Epithelial cell of esophagus (primary cell): ENCODE measurements around the gene IL37.

Experiments used
- DNase-seq: peaks from one replicate; pipeline ENCODE4 v3.0.0; 2010; ENCODE audit warnings: low read depth
- H3K4me3 ChIP-seq: 2 replicates; pipeline ENCODE4 v1.5.1; 2011; ENCODE audit warnings: mild to moderate bottlenecking, low read length, control low read depth
- CTCF ChIP-seq: IDR thresholded peaks from 2 replicates; pipeline ENCODE4 v1.5.1; 2011; ENCODE audit warnings: low read depth, mild to moderate bottlenecking, low read length, control low read depth, inconsistent platforms; ENCODE audit not compliant: insufficient read depth; ENCODE audit errors: missing control alignments

IL37 gene

GRCh38 chr2:112916145-112916571 lies 5.2 kb downstream of the IL37 start:
- H3K4me3 ChIP-seq = no peak overlapping the region
- no peak for TF ChIP-seq CTCF
- DNase-seq = no peak

GRCh38 chr2:112916625-112917247 lies 5.8 kb downstream of the IL37 start:
- TF ChIP-seq CTCF = no peak
- no peak for DNase-seq
- no peak overlapping the region for H3K4me3 ChIP-seq

- no peak for DNase-seq
- TF ChIP-seq CTCF = no peak
- no peak overlapping the region for H3K4me3 ChIP-seq
Observed at GRCh38 chr2:112917856-112918255, 6.9 kb downstream of the IL37 start.

GRCh38 chr2:112918256-112918655 lies 7.3 kb downstream of the IL37 start:
- no peak overlapping the region for H3K4me3 ChIP-seq
- no peak for TF ChIP-seq CTCF
- no peak for DNase-seq

- no peak overlapping the region for H3K4me3 ChIP-seq
- no peak for TF ChIP-seq CTCF
Observed at GRCh38 chr2:112919086-112919485, 8.1 kb downstream of the IL37 start.

GRCh38 chr2:112920923-112921532 lies 10.1 kb downstream of the IL37 start:
- no peak for TF ChIP-seq CTCF
- no peak overlapping the region for H3K4me3 ChIP-seq
- DNase-seq = peak; percentile 86

More at GRCh38 chr2:112919086-112919485, 8.1 kb downstream of the IL37 start:
- no peak for DNase-seq

GRCh38 chr2:112921982-112922381 lies 11.0 kb downstream of the IL37 start:
- no peak overlapping the region for H3K4me3 ChIP-seq
- DNase-seq = no peak
- no peak for TF ChIP-seq CTCF
